Measurements from ENCODE around the gene HTR6.

GRCh38 chr1:19625291-19625937 lies 39.3 kb upstream of the HTR6 start:
- TF ChIP-seq, protein P1, sequence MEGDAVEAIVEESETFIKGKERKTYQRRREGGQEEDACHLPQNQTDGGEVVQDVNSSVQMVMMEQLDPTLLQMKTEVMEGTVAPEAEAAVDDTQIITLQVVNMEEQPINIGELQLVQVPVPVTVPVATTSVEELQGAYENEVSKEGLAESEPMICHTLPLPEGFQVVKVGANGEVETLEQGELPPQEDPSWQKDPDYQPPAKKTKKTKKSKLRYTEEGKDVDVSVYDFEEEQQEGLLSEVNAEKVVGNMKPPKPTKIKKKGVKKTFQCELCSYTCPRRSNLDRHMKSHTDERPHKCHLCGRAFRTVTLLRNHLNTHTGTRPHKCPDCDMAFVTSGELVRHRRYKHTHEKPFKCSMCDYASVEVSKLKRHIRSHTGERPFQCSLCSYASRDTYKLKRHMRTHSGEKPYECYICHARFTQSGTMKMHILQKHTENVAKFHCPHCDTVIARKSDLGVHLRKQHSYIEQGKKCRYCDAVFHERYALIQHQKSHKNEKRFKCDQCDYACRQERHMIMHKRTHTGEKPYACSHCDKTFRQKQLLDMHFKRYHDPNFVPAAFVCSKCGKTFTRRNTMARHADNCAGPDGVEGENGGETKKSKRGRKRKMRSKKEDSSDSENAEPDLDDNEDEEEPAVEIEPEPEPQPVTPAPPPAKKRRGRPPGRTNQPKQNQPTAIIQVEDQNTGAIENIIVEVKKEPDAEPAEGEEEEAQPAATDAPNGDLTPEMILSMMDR (conservative IDR thresholded peaks at IDR 0.05; ENCODE audit: low read length), result no peak
- TF ChIP-seq EZH2phosphoT487 (IDR thresholded peaks at IDR 0.05; ENCODE audit: borderline replicate concordance), result no peak

Data from Loucy (cell line).